Neural cell (in vitro differentiated cells): ENCODE measurements around the gene H1-8. TPM values are rescaled to one million over a fixed set of nuclear protein-coding genes. Genes with fewer than 3 reads are reported as not detected.

Source experiments
- H2AFZ ChIP-seq: fragments of 200-600, 300-800 bp; sonication (generic), shearing (Covaris generic); 2 replicates; pipeline ENCODE4 v1.6.0; 2014; ENCODE audit warnings: low read depth, mild to moderate bottlenecking, antibody characterized with exemption, low read length, moderate library complexity
- H3F3A ChIP-seq: fragments of 200-600 bp; shearing (Covaris generic); 2 replicates; pipeline ENCODE4 v1.6.1; 2016; ENCODE audit warnings: mild to moderate bottlenecking, moderate library complexity, mixed read lengths, antibody characterized with exemption, low read length; ENCODE audit not compliant: insufficient read depth, poor library complexity, severe bottlenecking
- H3K27ac ChIP-seq: fragments of 200-600, 300-800 bp; sonication (generic), shearing (Covaris generic); 2 replicates; pipeline ENCODE4 v1.5.1; 2014; ENCODE audit warnings: mild to moderate bottlenecking, low read length, moderate library complexity
- H3K27me3 ChIP-seq: fragments of 300-800, 200-600 bp; sonication (generic), shearing (Covaris generic); 2 replicates; pipeline ENCODE4 v1.6.0; 2014; ENCODE audit warnings: mild to moderate bottlenecking, low read depth, low read length, moderate library complexity; ENCODE audit not compliant: insufficient read depth
- H3K36me3 ChIP-seq: fragments of 300-800, 200-600 bp; sonication (generic), shearing (Covaris generic); 2 replicates; pipeline ENCODE4 v1.5.1; 2014; ENCODE audit warnings: mild to moderate bottlenecking, antibody characterized with exemption, low read length, moderate library complexity; ENCODE audit not compliant: insufficient read depth
- H3K4me2 ChIP-seq: fragments of 300-800, 200-600 bp; sonication (generic), shearing (Covaris generic); 2 replicates; pipeline ENCODE4 v1.6.0; 2014; ENCODE audit warnings: mild to moderate bottlenecking, low read length
- H3K4me3 ChIP-seq: fragments of 300-800, 200-600 bp; sonication (generic), shearing (Covaris generic); 2 replicates; pipeline ENCODE4 v1.5.1; 2014; ENCODE audit warnings: mild to moderate bottlenecking, low read length, moderate library complexity
- H3K79me2 ChIP-seq: fragments of 200-600 bp; shearing (Covaris generic); replicated peaks from 2 replicates; pipeline ENCODE4 v1.6.0; 2014; ENCODE audit warnings: mild to moderate bottlenecking, low read length, moderate library complexity; ENCODE audit not compliant: insufficient read depth
- H3K9ac ChIP-seq: fragments of 300-800, 200-600 bp; sonication (generic), shearing (Covaris generic); 2 replicates; pipeline ENCODE4 v1.6.1; 2016; ENCODE audit warnings: mild to moderate bottlenecking, low read length, mixed read lengths
- H3K9me2 ChIP-seq: fragments of 200-600 bp; shearing (Covaris generic); 2 replicates; pipeline ENCODE4 v1.6.1; 2016; ENCODE audit warnings: mild to moderate bottlenecking, low read length, mixed read lengths; ENCODE audit not compliant: insufficient read depth
- H3K9me3 ChIP-seq: fragments of 200-600, 300-800 bp; sonication (generic), shearing (Covaris generic); 2 replicates; pipeline ENCODE4 v1.6.1; 2016; ENCODE audit warnings: mild to moderate bottlenecking, mixed run types, low read length, moderate library complexity, mixed read lengths
- H4K20me1 ChIP-seq: fragments of 200-600 bp; shearing (Covaris generic); 2 replicates; pipeline ENCODE4 v1.6.1; 2016; ENCODE audit warnings: mild to moderate bottlenecking, mixed run types; ENCODE audit not compliant: insufficient read depth
- EP300 ChIP-seq: fragments of 450-650 bp; conservative IDR thresholded peaks from 2 replicates; pipeline ENCODE4 v1.6.1; 2014; ENCODE audit warnings: antibody characterized with exemption, mild to moderate bottlenecking, moderate library complexity; ENCODE audit not compliant: poor library complexity, severe bottlenecking
- EZH2 ChIP-seq: fragments of 200-600, 300-800 bp; shearing (Covaris generic), sonication (generic); IDR thresholded peaks from 2 replicates; pipeline ENCODE4 v1.6.1; 2014; ENCODE audit warnings: antibody characterized with exemption, low read length, borderline replicate concordance, mild to moderate bottlenecking; ENCODE audit not compliant: insufficient read depth, poor library complexity, severe bottlenecking
- MXI1 ChIP-seq: fragments of 450-650 bp; conservative IDR thresholded peaks from 2 replicates; pipeline ENCODE4 v1.6.1; 2014; ENCODE audit warnings: antibody characterized with exemption, mild to moderate bottlenecking; ENCODE audit not compliant: poor library complexity, severe bottlenecking
- POLR2AphosphoS5 ChIP-seq: IDR thresholded peaks from 2 replicates; pipeline ENCODE4 v1.6.1; 2012
- RAD21 ChIP-seq: fragments of 450-650 bp; conservative IDR thresholded peaks from 2 replicates; pipeline ENCODE4 v1.6.1; 2014; ENCODE audit warnings: antibody characterized with exemption, mild to moderate bottlenecking, moderate library complexity
- SMC3 ChIP-seq: fragments of 450-650 bp; conservative IDR thresholded peaks from 2 replicates; pipeline ENCODE4 v1.6.1; 2014; ENCODE audit warnings: antibody characterized with exemption, mild to moderate bottlenecking, moderate library complexity; ENCODE audit not compliant: poor library complexity
- TAF1 ChIP-seq: IDR thresholded peaks from 2 replicates; pipeline ENCODE4 v1.6.1; 2012; ENCODE audit warnings: low read depth
- polyA plus RNA-seq: library from polyadenylated mRNA; depleted of rRNA; stranded (reverse); fragments of >200 nt; gene quantifications from 2 replicates; pipeline ENCODE4 v1.2.3, GENCODE V29; 2014
- TF ChIP-seq, protein P1 (sequence below): IDR thresholded peaks from 2 replicates; pipeline ENCODE4 v1.6.1; 2012; ENCODE audit warnings: borderline replicate concordance
- TF ChIP-seq, protein P2 (sequence below): fragments of 450-650 bp; IDR thresholded peaks from 2 replicates; pipeline ENCODE4 v1.5.1; 2014; ENCODE audit warnings: antibody characterized with exemption, mild to moderate bottlenecking, moderate library complexity; ENCODE audit not compliant: poor library complexity, severe bottlenecking

The H1-8 gene
- polyA plus RNA-seq, 1 donor from 2014 or later, result not detected

DNA sequence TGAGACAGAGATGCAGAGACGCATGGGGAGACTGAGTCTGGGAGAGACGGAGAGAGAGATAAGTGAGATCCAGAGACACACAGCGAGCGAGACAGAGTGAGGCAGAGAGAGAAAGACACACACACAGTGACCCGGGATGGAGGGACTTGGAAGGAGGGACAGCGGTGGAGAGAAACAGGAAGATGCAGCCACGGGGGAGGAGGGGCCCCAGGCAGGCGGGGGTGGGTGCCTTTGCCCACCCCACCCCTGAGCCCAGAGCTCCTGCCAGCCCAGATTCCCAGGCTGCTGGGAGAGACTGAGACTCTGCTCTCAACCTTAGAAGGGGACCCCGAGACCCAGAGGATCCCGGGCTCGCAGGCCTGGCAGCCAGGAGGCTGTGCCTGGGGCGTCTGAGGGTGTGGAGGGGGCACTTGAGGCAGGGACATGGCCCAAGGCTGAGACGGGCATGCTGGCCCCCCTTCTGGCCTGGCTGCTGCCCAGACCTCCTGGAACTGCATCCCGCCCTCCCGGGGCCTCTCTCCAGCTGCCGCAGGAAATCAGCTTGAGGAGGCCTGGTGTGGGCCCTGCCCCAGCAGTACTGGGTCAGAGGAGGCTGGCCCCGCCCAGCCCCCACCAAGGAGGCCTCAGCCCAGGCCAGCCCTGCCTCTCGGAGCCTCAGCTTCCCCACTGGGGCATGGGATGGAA, 18.1 kb downstream of the H1-8 start:
- Histone ChIP-seq H3K27ac (no peak overlapping the region), H3F3A (no peaks in the 10 kb centered on the region), H4K20me1 (no peaks in the 10 kb centered on the region), H3K9me3 (no peaks in the 10 kb centered on the region), H3K9ac (no peak overlapping the region), H3K4me3 (no peak overlapping the region), H3K4me2 (no peak overlapping the region), H3K9me2 (no peaks in the 10 kb centered on the region), H3K79me2 (no peaks in the 10 kb centered on the region), H2AFZ (no peak overlapping the region), H3K27me3 (no peaks in the 10 kb centered on the region), H3K36me3 (no peaks in the 10 kb centered on the region)
- TF ChIP-seq MXI1, result no peak
- TF ChIP-seq TAF1, result no peak
- TF ChIP-seq RAD21, result no peak
- TF ChIP-seq SMC3, result no peak
- TF ChIP-seq EZH2, result no peak
- TF ChIP-seq POLR2AphosphoS5, result no peak
- TF ChIP-seq, protein P1, sequence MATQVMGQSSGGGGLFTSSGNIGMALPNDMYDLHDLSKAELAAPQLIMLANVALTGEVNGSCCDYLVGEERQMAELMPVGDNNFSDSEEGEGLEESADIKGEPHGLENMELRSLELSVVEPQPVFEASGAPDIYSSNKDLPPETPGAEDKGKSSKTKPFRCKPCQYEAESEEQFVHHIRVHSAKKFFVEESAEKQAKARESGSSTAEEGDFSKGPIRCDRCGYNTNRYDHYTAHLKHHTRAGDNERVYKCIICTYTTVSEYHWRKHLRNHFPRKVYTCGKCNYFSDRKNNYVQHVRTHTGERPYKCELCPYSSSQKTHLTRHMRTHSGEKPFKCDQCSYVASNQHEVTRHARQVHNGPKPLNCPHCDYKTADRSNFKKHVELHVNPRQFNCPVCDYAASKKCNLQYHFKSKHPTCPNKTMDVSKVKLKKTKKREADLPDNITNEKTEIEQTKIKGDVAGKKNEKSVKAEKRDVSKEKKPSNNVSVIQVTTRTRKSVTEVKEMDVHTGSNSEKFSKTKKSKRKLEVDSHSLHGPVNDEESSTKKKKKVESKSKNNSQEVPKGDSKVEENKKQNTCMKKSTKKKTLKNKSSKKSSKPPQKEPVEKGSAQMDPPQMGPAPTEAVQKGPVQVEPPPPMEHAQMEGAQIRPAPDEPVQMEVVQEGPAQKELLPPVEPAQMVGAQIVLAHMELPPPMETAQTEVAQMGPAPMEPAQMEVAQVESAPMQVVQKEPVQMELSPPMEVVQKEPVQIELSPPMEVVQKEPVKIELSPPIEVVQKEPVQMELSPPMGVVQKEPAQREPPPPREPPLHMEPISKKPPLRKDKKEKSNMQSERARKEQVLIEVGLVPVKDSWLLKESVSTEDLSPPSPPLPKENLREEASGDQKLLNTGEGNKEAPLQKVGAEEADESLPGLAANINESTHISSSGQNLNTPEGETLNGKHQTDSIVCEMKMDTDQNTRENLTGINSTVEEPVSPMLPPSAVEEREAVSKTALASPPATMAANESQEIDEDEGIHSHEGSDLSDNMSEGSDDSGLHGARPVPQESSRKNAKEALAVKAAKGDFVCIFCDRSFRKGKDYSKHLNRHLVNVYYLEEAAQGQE, result no peak
- TF ChIP-seq, protein P2, sequence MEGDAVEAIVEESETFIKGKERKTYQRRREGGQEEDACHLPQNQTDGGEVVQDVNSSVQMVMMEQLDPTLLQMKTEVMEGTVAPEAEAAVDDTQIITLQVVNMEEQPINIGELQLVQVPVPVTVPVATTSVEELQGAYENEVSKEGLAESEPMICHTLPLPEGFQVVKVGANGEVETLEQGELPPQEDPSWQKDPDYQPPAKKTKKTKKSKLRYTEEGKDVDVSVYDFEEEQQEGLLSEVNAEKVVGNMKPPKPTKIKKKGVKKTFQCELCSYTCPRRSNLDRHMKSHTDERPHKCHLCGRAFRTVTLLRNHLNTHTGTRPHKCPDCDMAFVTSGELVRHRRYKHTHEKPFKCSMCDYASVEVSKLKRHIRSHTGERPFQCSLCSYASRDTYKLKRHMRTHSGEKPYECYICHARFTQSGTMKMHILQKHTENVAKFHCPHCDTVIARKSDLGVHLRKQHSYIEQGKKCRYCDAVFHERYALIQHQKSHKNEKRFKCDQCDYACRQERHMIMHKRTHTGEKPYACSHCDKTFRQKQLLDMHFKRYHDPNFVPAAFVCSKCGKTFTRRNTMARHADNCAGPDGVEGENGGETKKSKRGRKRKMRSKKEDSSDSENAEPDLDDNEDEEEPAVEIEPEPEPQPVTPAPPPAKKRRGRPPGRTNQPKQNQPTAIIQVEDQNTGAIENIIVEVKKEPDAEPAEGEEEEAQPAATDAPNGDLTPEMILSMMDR, result no peak
- TF ChIP-seq EP300, result no peak

DNA sequence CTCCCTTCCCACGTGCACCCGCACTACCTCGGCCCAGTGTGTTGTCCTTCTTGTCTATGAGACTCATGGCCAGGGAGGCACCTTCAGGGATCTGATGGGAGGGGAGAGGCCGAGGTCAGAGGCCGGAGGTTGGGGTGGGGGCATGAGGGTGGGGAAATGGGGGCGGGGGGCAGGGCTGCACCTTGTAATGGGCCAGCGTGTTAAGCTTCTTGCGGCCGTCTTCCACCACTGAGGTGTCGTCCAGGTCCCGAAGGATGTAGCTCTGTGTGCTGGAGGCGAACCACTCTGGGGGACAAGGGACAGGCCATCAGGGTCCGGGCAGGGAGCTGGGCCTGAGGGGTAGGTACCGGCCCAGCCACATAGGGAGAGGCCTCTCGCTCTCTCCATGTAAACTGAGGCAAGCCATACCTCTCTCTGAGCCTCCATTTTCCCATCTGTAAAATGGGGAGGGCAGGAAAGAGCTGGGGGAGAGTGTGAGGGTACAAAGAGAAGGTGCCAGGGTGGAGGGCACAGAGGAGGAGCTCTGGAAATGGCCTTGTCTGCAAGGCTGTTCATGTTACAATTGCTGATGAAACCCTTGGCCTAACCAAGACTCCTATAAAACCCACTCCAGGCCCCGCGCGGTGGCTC, 18.8 kb downstream of the H1-8 start:
- Histone ChIP-seq H3K9me3 (no peaks in the 10 kb centered on the region), H2AFZ (no peak overlapping the region), H3K9ac (no peak overlapping the region), H3K36me3 (no peaks in the 10 kb centered on the region), H3K4me2 (no peak overlapping the region), H4K20me1 (no peaks in the 10 kb centered on the region), H3K27me3 (no peaks in the 10 kb centered on the region), H3K9me2 (no peaks in the 10 kb centered on the region), H3K79me2 (no peaks in the 10 kb centered on the region), H3K4me3 (no peak overlapping the region), H3F3A (no peaks in the 10 kb centered on the region), H3K27ac (no peak overlapping the region)
- TF ChIP-seq POLR2AphosphoS5 (no peak), SMC3 (no peak), RAD21 (no peak), TAF1 (no peak), EZH2 (no peak), MXI1 (no peak), EP300 (no peak)
- TF ChIP-seq, protein P2, result no peak
- TF ChIP-seq, protein P1, result no peak
